ENCODE results near the gene JAZF1. TPM values are rescaled to one million over a fixed set of nuclear protein-coding genes. Genes with fewer than 3 reads are reported as not detected.

The JAZF1 gene
- total and polyA plus RNA-seq, 4 donors, result 5.2 to 16.5 (median 10.7) TPM

DNA sequence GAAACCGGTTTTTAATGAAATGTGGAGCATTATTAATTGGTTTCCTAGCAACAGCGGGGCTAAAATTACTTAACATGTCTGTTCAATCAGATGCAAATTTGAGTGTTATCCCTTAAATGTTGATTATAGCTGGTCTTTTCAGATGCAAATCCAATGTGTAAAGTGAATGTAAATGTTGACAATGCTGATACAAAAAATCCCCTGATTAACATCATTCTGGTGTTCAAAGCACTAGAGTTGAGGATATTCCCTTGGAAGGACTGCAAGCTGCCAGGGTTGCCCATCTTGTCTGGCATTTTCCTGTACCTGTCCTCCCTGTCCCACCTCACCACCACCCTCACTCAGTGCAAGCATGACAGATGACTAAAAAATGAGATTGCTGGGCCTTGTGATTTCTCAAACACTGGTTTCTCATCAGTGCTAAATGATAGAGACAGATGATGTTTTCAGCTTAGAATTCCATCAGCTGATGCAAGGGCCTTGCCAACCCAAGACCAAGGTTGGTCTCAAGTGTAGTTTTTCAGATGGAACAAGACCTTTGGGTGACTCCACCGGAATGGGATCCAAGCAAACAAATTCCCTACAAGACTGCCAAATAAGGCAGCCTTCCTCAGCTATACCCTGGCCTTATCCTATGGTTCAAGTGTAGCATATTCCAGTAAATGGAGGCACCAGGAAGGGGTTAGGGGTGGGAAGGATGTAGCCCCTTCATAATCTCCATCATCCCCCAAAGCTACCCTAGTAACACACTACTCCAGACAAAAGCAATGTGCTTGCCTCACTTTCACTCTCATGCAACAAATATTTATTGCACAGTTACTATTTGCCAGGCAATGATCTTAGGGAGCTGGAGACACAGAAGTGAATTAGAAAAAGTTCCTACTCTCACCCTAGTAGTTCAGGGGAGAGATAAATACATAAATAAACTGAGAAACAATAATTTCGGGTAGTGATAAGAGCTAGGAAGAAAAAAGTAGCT lies 54.9 kb downstream of the JAZF1 start:
- Histone ChIP-seq H3K4me3 (no peak overlapping the region), H3K9ac (ENCODE audit: insufficient read depth in 1 of 2, low read length in 2 of 2) (no peak overlapping the region), H3K4me1 (ENCODE audit: control insufficient read depth in 5 of 5, insufficient read depth in 5 of 5, low read length in 5 of 5) (peaks cover 0 to 11% (median 0%) of the 10 kb centered on the region in 5 donors), H3K27me3 (ENCODE audit: control insufficient read depth in 3 of 3, insufficient read depth in 3 of 3, low read length in 2 of 3) (no peaks in the 10 kb centered on the region), H3K9me3 (ENCODE audit: control insufficient read depth in 4 of 4, insufficient read depth in 3 of 4, low read length in 3 of 4) (no peaks in the 10 kb centered on the region), H3K27ac (ENCODE audit: low read depth in 1 of 2, low read length in 1 of 2) (no peak overlapping the region), H3K36me3 (ENCODE audit: control insufficient read depth in 4 of 4, insufficient read depth in 4 of 4, low read length in 4 of 4) (no peaks in the 10 kb centered on the region)
- no peak for ATAC-seq (ENCODE audit: insufficient read depth, low FRiP score)
- no peak for DNase-seq
- WGBS, 2 donors, result 86 to 95% methylated on average over 4 of the region's 4 CpGs
- TF ChIP-seq CTCF (IDR thresholded peaks at IDR 0.05; ENCODE audit: control extremely low read depth, extremely low read depth), result no peak

- H3K27ac ChIP-seq (ENCODE audit: low read depth in 1 of 2, low read length in 1 of 2), result no peak overlapping the region
- WGBS, 2 donors, result 65 to 93% methylated on average over 2 of the region's 2 CpGs
- no peaks in the 10 kb centered on the region for H3K36me3 ChIP-seq (ENCODE audit: control insufficient read depth in 4 of 4, insufficient read depth in 4 of 4, low read length in 4 of 4)
- H3K27me3 ChIP-seq (ENCODE audit: control insufficient read depth in 3 of 3, insufficient read depth in 3 of 3, low read length in 2 of 3), result no peaks in the 10 kb centered on the region
- TF ChIP-seq CTCF (IDR thresholded peaks at IDR 0.05; ENCODE audit: control extremely low read depth, extremely low read depth), result no peak
- DNase-seq, result no peak
- H3K9me3 ChIP-seq (ENCODE audit: control insufficient read depth in 4 of 4, insufficient read depth in 3 of 4, low read length in 3 of 4), result no peaks in the 10 kb centered on the region
- no peak overlapping the region for H3K4me3 ChIP-seq
- peaks cover 0 to 11% (median 0%) of the 10 kb centered on the region in 5 donors for H3K4me1 ChIP-seq (ENCODE audit: control insufficient read depth in 5 of 5, insufficient read depth in 5 of 5, low read length in 5 of 5)
- H3K9ac ChIP-seq (ENCODE audit: insufficient read depth in 1 of 2, low read length in 2 of 2), result no peak overlapping the region
- no peak for ATAC-seq (ENCODE audit: insufficient read depth, low FRiP score)
Observed at GRCh38 chr7:28124413-28124812, 56.2 kb downstream of the JAZF1 start.

- no peak for ATAC-seq (ENCODE audit: insufficient read depth, low FRiP score)
- no peak overlapping the region for H3K9ac ChIP-seq (ENCODE audit: insufficient read depth in 1 of 2, low read length in 2 of 2)
- no peaks in the 10 kb centered on the region for H3K36me3 ChIP-seq (ENCODE audit: control insufficient read depth in 4 of 4, insufficient read depth in 4 of 4, low read length in 4 of 4)
- 89 to 97% methylated on average over 5 of the region's 5 CpGs for WGBS, 2 donors
- no peaks in the 10 kb centered on the region for H3K27me3 ChIP-seq (ENCODE audit: control insufficient read depth in 3 of 3, insufficient read depth in 3 of 3, low read length in 2 of 3)
- H3K4me1 ChIP-seq (ENCODE audit: control insufficient read depth in 5 of 5, insufficient read depth in 5 of 5, low read length in 5 of 5), result peaks cover 0 to 9% (median 0%) of the 10 kb centered on the region in 5 donors
- no peak overlapping the region for H3K4me3 ChIP-seq
- no peak overlapping the region for H3K27ac ChIP-seq (ENCODE audit: low read depth in 1 of 2, low read length in 1 of 2)
- no peak for DNase-seq
- no peak for TF ChIP-seq CTCF (IDR thresholded peaks at IDR 0.05; ENCODE audit: control extremely low read depth, extremely low read depth)
- H3K9me3 ChIP-seq (ENCODE audit: control insufficient read depth in 4 of 4, insufficient read depth in 3 of 4, low read length in 3 of 4), result no peaks in the 10 kb centered on the region
Observed at GRCh38 chr7:28123752-28124151, 56.8 kb downstream of the JAZF1 start.

All from lung (tissue), 12 donors.